Testis (tissue), 2 donors: ENCODE results near the gene ZXDC.

Experiments used
- POLR2A ChIP-seq: fragments of 450-650 bp; IDR thresholded peaks from one replicate; pipeline ENCODE4 v1.6.1; 2017; ENCODE audit warnings: antibody characterized with exemption, mild to moderate bottlenecking, moderate library complexity
- TF ChIP-seq, protein P1 (sequence below), 3 experiments: fragments of 450-650 bp in 2 of 3; fragments of 200-600 bp in 1 of 3; sonication (generic) in 1 of 3; IDR thresholded peaks; one replicate each; pipeline ENCODE4 v1.5.1; 2016 to 2019; ENCODE audit warnings: antibody characterized with exemption in 3 of 3, mild to moderate bottlenecking in 2 of 3, moderate library complexity in 1 of 3

DNA sequence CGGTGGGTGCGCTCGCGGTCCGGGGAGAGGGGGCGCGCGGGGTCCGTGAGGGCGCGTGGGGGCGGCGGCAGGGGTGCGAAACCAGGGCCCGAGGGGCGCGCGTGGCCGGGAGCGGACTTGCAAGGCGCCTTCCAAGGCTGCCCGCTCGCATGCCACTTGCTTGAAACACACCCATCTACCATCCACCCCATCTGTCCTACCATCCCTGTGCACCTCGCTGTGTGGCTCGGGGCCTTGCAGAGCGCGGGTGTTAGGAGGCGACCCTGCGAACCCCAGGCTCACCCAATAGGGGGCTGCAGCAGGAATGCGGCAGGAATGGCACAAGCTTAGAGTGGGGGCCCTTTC lies 80.7 kb downstream of the ZXDC start:
- TF ChIP-seq POLR2A, result no peak
- TF ChIP-seq, protein P1, sequence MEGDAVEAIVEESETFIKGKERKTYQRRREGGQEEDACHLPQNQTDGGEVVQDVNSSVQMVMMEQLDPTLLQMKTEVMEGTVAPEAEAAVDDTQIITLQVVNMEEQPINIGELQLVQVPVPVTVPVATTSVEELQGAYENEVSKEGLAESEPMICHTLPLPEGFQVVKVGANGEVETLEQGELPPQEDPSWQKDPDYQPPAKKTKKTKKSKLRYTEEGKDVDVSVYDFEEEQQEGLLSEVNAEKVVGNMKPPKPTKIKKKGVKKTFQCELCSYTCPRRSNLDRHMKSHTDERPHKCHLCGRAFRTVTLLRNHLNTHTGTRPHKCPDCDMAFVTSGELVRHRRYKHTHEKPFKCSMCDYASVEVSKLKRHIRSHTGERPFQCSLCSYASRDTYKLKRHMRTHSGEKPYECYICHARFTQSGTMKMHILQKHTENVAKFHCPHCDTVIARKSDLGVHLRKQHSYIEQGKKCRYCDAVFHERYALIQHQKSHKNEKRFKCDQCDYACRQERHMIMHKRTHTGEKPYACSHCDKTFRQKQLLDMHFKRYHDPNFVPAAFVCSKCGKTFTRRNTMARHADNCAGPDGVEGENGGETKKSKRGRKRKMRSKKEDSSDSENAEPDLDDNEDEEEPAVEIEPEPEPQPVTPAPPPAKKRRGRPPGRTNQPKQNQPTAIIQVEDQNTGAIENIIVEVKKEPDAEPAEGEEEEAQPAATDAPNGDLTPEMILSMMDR (IDR thresholded peaks at IDR 0.05), result no peak
